WTC11 (cell line): Measurements from ENCODE around the gene POLH. TPM values are rescaled to one million over a fixed set of nuclear protein-coding genes. Genes with fewer than 3 reads are reported as not detected.
A peak's percentile ranks its signal among the peaks of the same experiment; 100 is the strongest.

Experiments
- ATF1 ChIP-seq: sonication (generic); formaldehyde crosslinking; IDR thresholded peaks from 2 replicates; pipeline ENCODE4 v1.8.1; 2023; ENCODE audit warnings: mild to moderate bottlenecking, moderate library complexity, missing genetic modification reagents
- ATF3 ChIP-seq: sonication (generic); formaldehyde crosslinking; conservative IDR thresholded peaks from 2 replicates; pipeline ENCODE4 v1.8.1; 2022; ENCODE audit warnings: mild to moderate bottlenecking, missing genetic modification reagents
- CTCF ChIP-seq: fragments of 200-600 bp; IDR thresholded peaks from 2 replicates; pipeline ENCODE4 v1.8.0; 2022; ENCODE audit warnings: antibody characterized with exemption
- E2F4 ChIP-seq: sonication (generic); formaldehyde crosslinking; IDR thresholded peaks from 2 replicates; pipeline ENCODE4 v1.8.1; 2022; ENCODE audit warnings: low read depth, mild to moderate bottlenecking, moderate library complexity, missing genetic modification reagents, borderline replicate concordance
- EMX1 ChIP-seq: fragments of 250-450 bp; sonication (Bioruptor Pico); IDR thresholded peaks from 2 replicates; pipeline ENCODE4 v1.8.0; 2021; ENCODE audit warnings: mild to moderate bottlenecking
- FOXP4 ChIP-seq: sonication (generic); formaldehyde crosslinking; IDR thresholded peaks from 2 replicates; pipeline ENCODE4 v1.8.0; 2022; ENCODE audit warnings: mild to moderate bottlenecking, missing genetic modification reagents
- GABPB1 ChIP-seq: sonication (generic); formaldehyde crosslinking; IDR thresholded peaks from 2 replicates; pipeline ENCODE4 v1.8.1; 2023; ENCODE audit warnings: mild to moderate bottlenecking, missing genetic modification reagents
- HMGA2 ChIP-seq: fragments of 250-450 bp; sonication (Bioruptor Pico); IDR thresholded peaks from 2 replicates; pipeline ENCODE4 v1.4.0; 2021; ENCODE audit warnings: mild to moderate bottlenecking, moderate library complexity
- HMGXB4 ChIP-seq: sonication (generic); formaldehyde crosslinking; IDR thresholded peaks from 2 replicates; pipeline ENCODE4 v1.8.1; 2023; ENCODE audit warnings: mild to moderate bottlenecking, moderate library complexity, missing genetic modification reagents
- JAZF1 ChIP-seq: fragments of 250-450 bp; sonication (Bioruptor Pico); IDR thresholded peaks from 2 replicates; pipeline ENCODE4 v1.9.0; 2021; ENCODE audit warnings: moderate library complexity, mild to moderate bottlenecking, inconsistent platforms
- JUN ChIP-seq: sonication (generic); formaldehyde crosslinking; IDR thresholded peaks from 2 replicates; pipeline ENCODE4 v1.8.0; 2023; ENCODE audit warnings: mild to moderate bottlenecking, missing genetic modification reagents
- MLX ChIP-seq: sonication (generic); formaldehyde crosslinking; IDR thresholded peaks from 2 replicates; pipeline ENCODE4 v1.8.1; 2023; ENCODE audit warnings: mild to moderate bottlenecking, missing genetic modification reagents, moderate library complexity
- NR2C2 ChIP-seq: sonication (generic); formaldehyde crosslinking; IDR thresholded peaks from 2 replicates; pipeline ENCODE4 v1.8.0; 2022; ENCODE audit warnings: mild to moderate bottlenecking, missing genetic modification reagents
- PRDM15 ChIP-seq: sonication (generic); formaldehyde crosslinking; IDR thresholded peaks from 2 replicates; pipeline ENCODE4 v1.8.0; 2022; ENCODE audit warnings: missing genetic modification reagents
- SMAD4 ChIP-seq: sonication (generic); formaldehyde crosslinking; IDR thresholded peaks from 2 replicates; pipeline ENCODE4 v1.8.0; 2022; ENCODE audit warnings: mild to moderate bottlenecking, missing genetic modification reagents
- TEAD4 ChIP-seq: sonication (generic); formaldehyde crosslinking; IDR thresholded peaks from 2 replicates; pipeline ENCODE4 v1.8.0; 2022; ENCODE audit warnings: mild to moderate bottlenecking, missing genetic modification reagents
- TP53 ChIP-seq: sonication (generic); formaldehyde crosslinking; IDR thresholded peaks from 2 replicates; pipeline ENCODE4 v1.8.1; 2023; ENCODE audit warnings: mild to moderate bottlenecking, missing genetic modification reagents
- ZNF138 ChIP-seq: sonication (generic); formaldehyde crosslinking; conservative IDR thresholded peaks from 2 replicates; pipeline ENCODE4 v1.8.1; 2022; ENCODE audit warnings: mild to moderate bottlenecking, moderate library complexity, missing genetic modification reagents
- ZNF219 ChIP-seq: sonication (generic); formaldehyde crosslinking; IDR thresholded peaks from 2 replicates; pipeline ENCODE4 v1.8.0; 2023; ENCODE audit warnings: missing genetic modification reagents, mild to moderate bottlenecking, borderline replicate concordance
- ZNF232 ChIP-seq: sonication (generic); formaldehyde crosslinking; IDR thresholded peaks from 2 replicates; pipeline ENCODE4 v1.8.0; 2022; ENCODE audit warnings: mild to moderate bottlenecking, missing genetic modification reagents
- ZNF425 ChIP-seq: fragments of 250-450 bp; sonication (Bioruptor Pico); conservative IDR thresholded peaks from 2 replicates; pipeline ENCODE4 v1.9.0; 2021; ENCODE audit warnings: mild to moderate bottlenecking
- ZNF512 ChIP-seq: sonication (generic); formaldehyde crosslinking; IDR thresholded peaks from 2 replicates; pipeline ENCODE4 v1.8.1; 2022; ENCODE audit warnings: missing genetic modification reagents, borderline replicate concordance
- ZNF671 ChIP-seq: fragments of 250-450 bp; sonication (Bioruptor Pico); IDR thresholded peaks from 2 replicates; pipeline ENCODE4 v1.8.0; 2021; ENCODE audit warnings: mild to moderate bottlenecking
- total RNA-seq: library from RNA; stranded (reverse); gene quantifications from 3 replicates; pipeline ENCODE4 v1.2.3, GENCODE V29; 2021

The POLH gene
- total RNA-seq, 1 experiment from 2014 or later: 28.0 TPM

GRCh38 chr6:43575772-43576551 is at the start of gene POLH, which contains the start of gene XPO5 (continued):
- peak; percentile 86 for TF ChIP-seq FOXP4
- TF ChIP-seq EMX1: no peak
- TF ChIP-seq CTCF: no peak
- TF ChIP-seq ZNF232 (CRISPR knock-in tag): peak; percentile 85; the same call in 1 of the 2 replicates
- TF ChIP-seq MLX: peak; percentile 51; the same call in 1 of the 2 replicates
- TF ChIP-seq ZNF138 (CRISPR knock-in tag): no peak
- TF ChIP-seq JUN (CRISPR knock-in tag): no peak
- no peak for TF ChIP-seq ATF1 (CRISPR knock-in tag)
- TF ChIP-seq JAZF1: no peak
- TF ChIP-seq PRDM15: no peak
- peak; percentile 95 for TF ChIP-seq HMGXB4 (CRISPR knock-in tag)
- no peak for TF ChIP-seq HMGA2 (CRISPR knock-in tag)
- TF ChIP-seq ZNF425: no peak
- no peak for TF ChIP-seq NR2C2
- TF ChIP-seq TEAD4 (CRISPR knock-in tag): no peak
- TF ChIP-seq ATF3 (CRISPR knock-in tag): no peak
- TF ChIP-seq TP53 (CRISPR knock-in tag): no peak
- no peak for TF ChIP-seq ZNF219 (CRISPR knock-in tag)
- TF ChIP-seq SMAD4 (CRISPR knock-in tag): 0 out of 2 replicates have a peak, but pooled peaks have one; percentile 46
- no peak for TF ChIP-seq ZNF512 (CRISPR knock-in tag)
- peak; percentile 82 for TF ChIP-seq GABPB1 (CRISPR knock-in tag)
- 0 out of 2 replicates have a peak, but pooled peaks have one; percentile 50 for TF ChIP-seq E2F4 (CRISPR knock-in tag)
- TF ChIP-seq ZNF671 (CRISPR knock-in tag): no peak
